Peyer's patch (tissue), 4 donors: ENCODE measurements around the gene NOL3.

ENCODE experiments used
- CTCF ChIP-seq, 6 experiments: fragments of 450-650 bp in 4 of 6; fragments of 200-600 bp in 2 of 6; sonication (generic) in 1 of 6; IDR thresholded peaks; one replicate each; pipeline ENCODE4 v1.5.1; 2017 to 2019; ENCODE audit warnings: antibody characterized with exemption in 6 of 6, mild to moderate bottlenecking in 3 of 6, moderate library complexity in 1 of 6
- POLR2A ChIP-seq, 2 donors: fragments of 450-650 bp; IDR thresholded peaks; one replicate each; pipeline ENCODE4 v1.5.1; 2017; ENCODE audit warnings: antibody characterized with exemption in 2 of 2, mild to moderate bottlenecking in 2 of 2, moderate library complexity in 2 of 2

- peak; percentile 42 to 77 for TF ChIP-seq POLR2A (IDR thresholded peaks at IDR 0.05)
- no peak for TF ChIP-seq CTCF (IDR thresholded peaks at IDR 0.05)
Measured at GRCh38 chr16:67191995-67192681, 21.8 kb downstream of the NOL3 start, which contains the start of gene E2F4.
